Left ventricle myocardium superior (tissue), 1 donor: Measurements from ENCODE around the gene KDM1B. TPM values are rescaled to one million over a fixed set of nuclear protein-coding genes. Genes with fewer than 3 reads are reported as not detected.
A peak's percentile ranks its signal among the peaks of the same experiment; 100 is the strongest.
"Not testable (repeated sequence)": the region's sequence is repeated elsewhere in the genome, so short reads cannot be mapped to it uniquely, and the experiment has no call there.

ENCODE experiments used
- ATAC-seq: fragments of 200-7000 bp; cut with Tn5 transposase; one replicate; pipeline ENCODE4 v1.9.1; 2020; ENCODE audit warnings: mild to moderate bottlenecking, moderate library complexity
- DNase-seq: peaks from one replicate; pipeline ENCODE4 v3.0.0-alpha.2; 2020
- intact Hi-C: fragments of 100-400 bp; cut with micrococcal nuclease; formaldehyde crosslinking; loops from one replicate; pipeline ENCODE4 v1.11.0; 2022
- total RNA-seq: library from RNA; stranded (reverse); fragmentation: NEBNext Ultra II Directional; extraction: Animal tissue kit (Norgen Biotek cat#: 25700); gene quantifications from one replicate; pipeline ENCODE4 v1.2.1, GENCODE V29; 2021
- donor health status: DM: no; HTN: yes; CAD: no; lungs with severe emphysema.

KDM1B gene
- total RNA-seq, 1 donor from 2014 or later = 13.3 TPM

GRCh38 chr6:18179770-18180356, 24.6 kb downstream of the KDM1B start:
- intact Hi-C loops = no loop called here
- ATAC-seq (peak; percentile 72), DNase-seq (peak; percentile 36)

- ATAC-seq (no peak), DNase-seq (no peak)
- intact Hi-C loops = no loop called here
Measured at GRCh38 chr6:18182568-18182967, 27.3 kb downstream of the KDM1B start.

GRCh38 chr6:18183766-18184165, 28.5 kb downstream of the KDM1B start:
- intact Hi-C loops = no loop called here
- ATAC-seq (no peak), DNase-seq (no peak)

- DNase-seq (no peak), ATAC-seq (no peak)
- intact Hi-C loops = no loop called here
Measured at GRCh38 chr6:18185624-18186023, 30.4 kb downstream of the KDM1B start.

- peak; percentile 69 for ATAC-seq
- DNase-seq = no peak
- intact Hi-C loops = no loop called here
Measured at GRCh38 chr6:18186033-18186432, 30.8 kb downstream of the KDM1B start.

GRCh38 chr6:18186540-18187250, 31.5 kb downstream of the KDM1B start:
- DNase-seq (no peak), ATAC-seq (no peak)
- intact Hi-C loops = no loop called here

GRCh38 chr6:18187701-18188100, 32.5 kb downstream of the KDM1B start:
- intact Hi-C loops = no loop called here
- DNase-seq (no peak), ATAC-seq (no peak)

GRCh38 chr6:18189196-18189595, 34.0 kb downstream of the KDM1B start:
- intact Hi-C loops = no loop called here
- DNase-seq (no peak), ATAC-seq (no peak)

- intact Hi-C loops = no loop called here
- ATAC-seq = no peak
- DNase-seq = no peak
Measured at GRCh38 chr6:18192026-18192425, 36.8 kb downstream of the KDM1B start.

GRCh38 chr6:18203786-18204185, 48.6 kb downstream of the KDM1B start:
- intact Hi-C loops = no loop called here
- ATAC-seq (no peak), DNase-seq (no peak)

- DNase-seq (no peak), ATAC-seq (no peak)
- intact Hi-C loops = no loop called here
Measured at GRCh38 chr6:18204691-18205090, 49.5 kb downstream of the KDM1B start.

- intact Hi-C loops = no loop called here
- ATAC-seq (no peak), DNase-seq (no peak)
Measured at GRCh38 chr6:18206591-18206990, 51.4 kb downstream of the KDM1B start.

- ATAC-seq = peak; percentile 36
- intact Hi-C loops = no loop called here
- no peak for DNase-seq
Measured at GRCh38 chr6:18207438-18207837, 52.2 kb downstream of the KDM1B start.

GRCh38 chr6:18207949-18208348, 52.7 kb downstream of the KDM1B start:
- ATAC-seq (no peak), DNase-seq (no peak)
- intact Hi-C loops = no loop called here

- DNase-seq, ATAC-seq, intact Hi-C loops: not testable (repeated sequence)
Measured at GRCh38 chr6:18208778-18209177, 53.6 kb downstream of the KDM1B start.

GRCh38 chr6:18209539-18210197, 54.4 kb downstream of the KDM1B start:
- DNase-seq = no peak
- ATAC-seq = peak; percentile 78
- intact Hi-C loops = no loop called here

GRCh38 chr6:18210707-18211106, 55.5 kb downstream of the KDM1B start:
- ATAC-seq = no peak
- intact Hi-C loops = no loop called here
- DNase-seq = no peak

GRCh38 chr6:18211338-18211737, 56.1 kb downstream of the KDM1B start:
- ATAC-seq (no peak), DNase-seq (no peak)
- intact Hi-C loops = no loop called here

GRCh38 chr6:18212231-18212630, 57.0 kb downstream of the KDM1B start:
- ATAC-seq (no peak), DNase-seq (no peak)
- intact Hi-C loops = no loop called here

- ATAC-seq = no peak
- intact Hi-C loops = no loop called here
Measured at GRCh38 chr6:18213439-18213838, 58.2 kb downstream of the KDM1B start.

GRCh38 chr6:18214003-18214402, 58.8 kb downstream of the KDM1B start:
- intact Hi-C loops = no loop called here
- DNase-seq (no peak), ATAC-seq (no peak)

More at GRCh38 chr6:18213439-18213838, 58.2 kb downstream of the KDM1B start:
- no peak for DNase-seq
